ENCODE measurements around the gene REPIN1.

REPIN1 gene

DNA sequence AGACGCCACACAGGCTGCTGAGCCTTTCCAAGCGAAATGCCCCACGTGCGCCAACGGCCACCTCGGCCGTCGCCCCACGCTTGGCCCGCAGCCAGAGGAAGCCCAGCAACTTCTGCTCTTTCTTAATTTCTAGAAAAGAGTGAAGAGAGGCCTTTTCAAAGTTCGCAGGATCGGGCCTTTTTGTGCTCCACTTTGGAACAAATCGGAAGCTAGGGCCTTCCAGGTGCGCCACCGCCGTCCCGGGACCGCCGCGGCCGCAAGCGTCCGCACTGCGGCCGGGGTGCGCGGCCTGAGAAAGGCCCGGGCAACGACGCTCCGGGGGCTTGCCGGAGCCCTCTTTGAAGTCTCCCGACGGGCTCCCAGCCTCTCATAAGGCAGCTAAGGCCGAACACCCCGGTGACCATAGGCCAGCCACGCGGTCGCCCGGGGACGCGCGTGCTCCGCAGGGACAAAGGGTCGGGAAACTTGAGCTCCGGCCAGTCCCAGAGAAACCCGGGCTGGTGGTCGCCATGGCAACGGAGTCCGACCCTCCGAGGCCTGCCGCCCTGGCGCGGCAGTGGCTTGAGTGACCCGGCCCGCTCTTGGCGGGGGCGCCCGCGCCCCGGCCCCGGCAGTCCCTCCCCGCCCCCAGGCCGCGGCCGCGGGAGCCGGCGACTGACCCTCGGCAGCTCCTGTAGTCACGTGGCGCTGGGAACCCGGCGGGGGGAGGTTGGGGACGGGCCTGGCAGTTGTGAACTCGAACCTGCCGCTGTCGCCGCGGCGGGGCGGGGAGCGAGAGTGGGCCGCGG lies at the start of gene REPIN1:
Gene REPIN1 (plus strand): TSS at position 727 of the 788 bp plus-strand sequence. CDS start 890 bp downstream, outside the sequence.
- DNase-seq: peak; percentile 73

DNA sequence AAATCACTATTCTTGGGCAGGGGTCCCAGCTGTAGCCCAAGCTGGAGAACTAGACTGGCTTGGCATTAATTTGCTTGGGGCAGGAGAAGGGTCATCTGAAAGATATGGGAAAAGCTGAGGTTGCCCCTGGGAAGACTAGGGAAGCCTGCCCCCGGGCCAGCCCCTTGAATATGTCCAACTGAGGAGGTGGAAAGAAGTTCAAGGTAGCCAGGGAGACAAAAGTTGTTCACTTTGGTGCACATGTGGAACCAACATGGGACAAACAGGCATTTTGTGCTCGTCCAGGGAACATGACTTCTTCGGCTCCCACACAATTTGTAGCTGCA lies 46.9 kb upstream of the REPIN1 start:
- DNase-seq: no peak

DNA sequence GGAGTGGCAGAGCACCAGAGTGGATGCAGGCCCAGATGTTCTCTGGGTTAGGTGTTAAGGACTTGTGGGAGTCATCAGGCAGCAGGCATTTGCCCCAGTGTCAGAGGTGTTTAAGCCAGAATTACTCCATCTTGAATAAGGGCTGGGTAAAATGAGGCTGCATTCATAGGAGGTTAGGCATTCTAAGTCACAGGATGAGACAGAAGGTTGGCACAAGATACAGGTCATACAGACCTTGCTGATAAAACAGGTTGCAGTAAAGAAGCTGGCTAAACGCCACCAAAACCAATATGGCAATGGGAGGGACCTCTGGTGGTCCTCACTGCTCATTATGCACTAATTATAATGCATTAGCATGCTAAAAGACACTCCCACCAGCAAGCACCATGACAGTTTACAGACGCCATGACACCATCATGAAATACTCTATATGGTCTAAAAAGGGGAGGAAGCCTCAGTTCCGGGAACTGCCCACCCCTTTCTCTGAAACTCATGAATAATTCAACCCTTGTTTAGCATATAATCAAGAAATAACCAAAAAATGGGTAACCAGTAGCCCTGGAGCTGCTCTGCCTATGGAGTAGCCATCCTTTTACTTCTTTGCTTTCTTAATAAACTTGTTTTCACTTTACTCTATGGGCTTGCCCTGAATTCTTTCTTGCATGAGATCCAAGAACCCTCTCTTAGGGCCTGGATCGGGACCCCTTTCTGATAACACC lies 46.3 kb upstream of the REPIN1 start:
- DNase-seq: no peak

DNA sequence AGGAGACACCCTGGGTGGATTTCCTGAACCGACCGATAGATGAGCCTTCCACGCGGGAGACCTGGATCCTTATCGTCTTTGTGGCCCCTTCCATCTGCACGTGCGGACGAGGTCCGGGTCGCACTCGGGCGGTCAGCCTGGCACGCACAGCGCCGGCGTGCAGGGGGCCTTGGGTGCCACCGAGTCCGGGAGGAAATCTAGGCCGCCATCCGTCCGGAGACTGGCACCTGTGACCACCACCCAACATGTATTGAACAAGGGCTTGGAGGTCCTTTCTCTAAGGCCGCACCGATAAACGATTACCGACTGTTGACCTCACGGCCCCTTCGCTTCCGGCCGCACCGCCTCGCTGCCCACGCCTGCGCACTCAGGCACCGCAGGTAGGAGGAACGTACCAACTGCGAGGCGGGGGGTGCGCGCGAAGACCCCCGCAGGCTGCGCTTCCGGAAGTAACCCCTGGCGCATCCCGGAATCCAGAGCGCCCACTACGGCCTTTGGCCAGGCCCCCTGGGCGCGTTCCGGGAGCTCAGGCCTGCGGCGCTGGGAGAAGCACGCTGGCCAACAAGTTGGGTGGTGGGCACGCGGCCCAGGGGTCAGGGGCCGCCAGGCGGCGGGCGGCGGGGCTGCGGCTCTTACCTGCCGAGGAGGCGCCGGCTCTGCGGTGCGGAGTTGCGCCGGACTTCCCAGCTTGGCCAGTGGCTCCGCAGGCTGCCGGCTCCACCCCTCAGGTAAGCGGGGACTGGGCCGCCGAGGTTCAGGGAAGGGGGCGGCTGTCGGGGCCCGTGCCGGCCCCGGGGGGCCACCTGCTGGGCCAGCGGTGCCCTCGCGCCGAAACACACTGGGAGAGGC lies 45.6 kb upstream of the REPIN1 start, which contains the start of the genes ACTR3C and LRRC61:
Gene ACTR3C (minus strand): TSS at position 713 of the 849 bp plus-strand sequence. CDS start 28,249 bp downstream, outside the sequence.
Gene LRRC61 (plus strand): TSS at position 523 of the 849 bp plus-strand sequence. CDS start 13,507 bp downstream, outside the sequence.
- no peak for DNase-seq

DNA sequence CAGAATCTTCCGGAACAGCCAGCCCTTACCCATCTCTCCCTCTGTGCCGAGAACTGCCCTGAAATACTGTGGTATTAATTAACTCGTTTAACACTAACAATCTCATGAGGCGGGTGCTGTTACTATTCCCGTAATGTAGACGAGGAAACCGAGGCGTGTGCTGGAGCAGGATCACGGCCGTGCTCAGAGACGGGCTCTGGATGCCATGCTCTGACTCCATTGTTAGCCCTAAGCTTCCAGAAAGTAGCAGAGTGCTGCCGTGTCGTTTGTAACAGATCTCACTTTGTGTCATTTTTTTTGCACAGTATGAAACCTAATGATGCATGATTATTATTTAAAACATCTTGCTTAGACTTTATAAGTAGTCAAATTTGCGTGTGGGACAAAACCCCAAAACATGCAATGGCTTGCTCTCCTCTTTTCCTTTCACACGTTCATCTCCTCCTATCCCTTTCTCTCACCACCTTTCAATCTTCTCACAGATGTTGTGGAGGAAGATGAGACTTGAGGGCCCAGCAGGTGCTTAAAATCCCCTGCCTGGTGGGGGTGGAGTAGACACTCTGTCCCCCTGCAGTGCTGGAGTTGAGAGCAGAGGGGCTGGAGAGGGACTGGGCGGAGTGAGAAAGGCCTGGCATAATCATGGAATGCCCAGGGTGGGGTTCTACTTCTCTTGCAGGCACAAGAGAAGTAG lies 44.8 kb upstream of the REPIN1 start:
- DNase-seq: no peak

DNA sequence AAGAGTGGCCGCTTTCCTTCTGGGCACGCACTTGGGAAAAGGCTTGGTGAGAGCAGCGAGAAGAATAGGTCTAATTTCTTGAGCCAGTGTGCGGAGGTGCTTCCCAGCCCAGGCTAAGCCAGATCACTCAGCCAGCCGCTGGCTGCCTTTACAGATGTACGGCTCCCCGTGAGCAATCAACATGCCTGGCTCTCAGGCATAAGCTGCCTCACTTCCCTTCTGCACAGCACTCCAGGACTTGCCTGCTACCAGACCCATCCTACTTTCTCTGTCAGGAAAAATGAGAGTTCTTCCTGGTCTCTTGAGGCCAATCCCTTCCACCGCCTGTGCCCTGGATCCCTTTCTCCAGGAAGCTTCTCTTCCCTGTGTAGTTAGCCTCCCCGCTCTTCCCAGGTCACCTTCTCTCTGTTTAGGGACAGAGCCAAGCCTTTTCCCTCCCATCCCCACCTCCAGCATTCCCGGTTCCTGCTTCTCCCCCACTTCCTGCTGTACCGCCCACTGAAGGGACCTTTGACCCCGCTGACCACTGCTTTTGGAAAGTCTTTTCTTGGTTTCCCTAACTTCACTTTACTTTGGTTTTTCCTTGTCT lies 44.2 kb upstream of the REPIN1 start:
- DNase-seq: no peak

DNA sequence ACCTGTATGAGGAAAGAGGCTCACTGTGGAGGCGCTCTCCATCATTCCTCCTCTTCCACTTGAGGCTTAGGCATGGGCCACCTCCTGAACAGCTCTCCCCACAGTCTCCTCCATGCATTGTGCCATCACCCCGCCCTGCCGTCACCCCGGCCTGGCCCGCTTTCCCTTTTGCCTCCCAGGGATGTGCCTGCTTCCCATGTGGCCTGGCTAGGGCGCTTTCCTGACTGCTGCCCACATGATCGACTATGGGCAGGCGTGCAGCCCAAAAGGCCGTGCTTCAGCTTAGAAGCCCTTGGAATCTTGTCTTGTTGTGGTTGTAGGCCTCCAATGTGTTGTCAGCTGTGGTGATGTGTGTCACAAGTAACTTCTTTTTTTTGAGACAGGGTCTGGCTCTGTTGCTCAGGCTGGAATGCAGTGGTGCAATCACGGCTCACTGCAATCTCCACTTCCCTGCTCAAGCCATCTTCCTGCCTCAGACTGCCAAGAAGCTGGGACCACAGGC lies 43.5 kb upstream of the REPIN1 start:
- no peak for DNase-seq

DNA sequence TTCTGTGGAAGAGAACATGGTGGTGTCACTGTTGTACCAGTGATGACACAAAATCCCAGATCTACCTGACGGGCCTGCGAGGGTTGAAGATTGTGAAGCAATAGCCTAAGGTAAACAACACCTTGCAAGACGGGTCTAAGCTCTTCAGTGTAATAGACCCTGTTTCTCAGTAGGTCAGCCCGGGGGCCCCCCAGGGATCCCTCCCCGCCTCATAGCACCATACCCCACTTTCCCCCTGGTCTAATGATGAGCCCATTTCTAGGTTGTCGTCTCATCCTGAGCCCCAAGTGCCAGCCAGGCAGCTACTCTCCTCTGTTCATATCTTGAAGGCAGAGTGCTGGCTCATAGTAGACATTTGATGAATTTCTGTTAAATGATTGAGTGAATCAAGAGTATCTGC lies 42.7 kb upstream of the REPIN1 start:
- no peak for DNase-seq

DNA sequence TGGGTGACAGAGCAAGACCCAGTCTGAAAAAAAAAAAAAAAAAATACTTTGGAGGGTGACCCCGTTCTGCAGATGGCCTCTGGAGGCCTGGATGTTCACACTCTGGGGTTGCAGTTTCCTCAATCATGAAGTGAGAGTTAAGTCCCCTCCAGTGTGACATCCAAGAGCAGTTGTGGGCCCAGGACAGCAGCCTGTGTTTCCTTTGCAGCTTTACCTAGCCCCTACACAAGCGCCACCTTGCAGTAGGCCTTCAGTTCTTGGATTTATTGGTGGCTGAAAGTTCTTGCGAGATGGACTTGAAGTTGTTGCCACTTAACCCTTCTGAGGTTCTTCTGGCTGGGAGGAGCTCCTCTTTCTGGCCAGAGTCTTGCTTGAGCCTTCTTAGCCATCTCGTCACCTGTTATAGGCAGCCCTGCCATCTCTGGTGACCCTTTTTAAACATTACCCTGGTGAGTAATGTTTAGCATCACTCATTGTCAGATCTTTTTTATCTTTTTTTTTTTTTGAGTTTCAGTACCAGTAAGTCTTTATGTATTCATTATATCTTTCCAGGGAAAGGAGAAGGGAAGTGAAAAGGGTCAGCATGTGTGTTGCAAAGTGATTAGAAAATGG lies 41.9 kb upstream of the REPIN1 start:
- no peak for DNase-seq

DNA sequence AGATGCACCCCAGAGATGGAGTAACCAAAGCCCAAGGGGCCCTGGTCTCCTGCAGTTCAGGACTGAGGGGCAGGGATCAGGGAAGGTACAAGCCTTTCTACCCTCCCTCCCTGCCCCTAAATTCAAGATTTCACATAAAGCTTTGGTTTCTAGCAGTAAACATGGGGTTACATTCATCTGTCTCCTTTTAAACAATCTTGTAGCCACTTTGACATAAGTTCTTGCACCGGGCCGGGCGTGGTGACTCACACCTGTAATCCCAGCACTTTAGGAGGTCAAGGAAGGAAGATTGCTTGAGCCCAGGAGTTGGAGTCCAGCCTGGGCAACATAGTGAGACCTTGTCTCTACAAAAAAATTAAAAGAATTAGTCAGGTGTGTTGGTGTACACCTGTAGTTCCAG lies 41.3 kb upstream of the REPIN1 start:
- DNase-seq: no peak

DNA sequence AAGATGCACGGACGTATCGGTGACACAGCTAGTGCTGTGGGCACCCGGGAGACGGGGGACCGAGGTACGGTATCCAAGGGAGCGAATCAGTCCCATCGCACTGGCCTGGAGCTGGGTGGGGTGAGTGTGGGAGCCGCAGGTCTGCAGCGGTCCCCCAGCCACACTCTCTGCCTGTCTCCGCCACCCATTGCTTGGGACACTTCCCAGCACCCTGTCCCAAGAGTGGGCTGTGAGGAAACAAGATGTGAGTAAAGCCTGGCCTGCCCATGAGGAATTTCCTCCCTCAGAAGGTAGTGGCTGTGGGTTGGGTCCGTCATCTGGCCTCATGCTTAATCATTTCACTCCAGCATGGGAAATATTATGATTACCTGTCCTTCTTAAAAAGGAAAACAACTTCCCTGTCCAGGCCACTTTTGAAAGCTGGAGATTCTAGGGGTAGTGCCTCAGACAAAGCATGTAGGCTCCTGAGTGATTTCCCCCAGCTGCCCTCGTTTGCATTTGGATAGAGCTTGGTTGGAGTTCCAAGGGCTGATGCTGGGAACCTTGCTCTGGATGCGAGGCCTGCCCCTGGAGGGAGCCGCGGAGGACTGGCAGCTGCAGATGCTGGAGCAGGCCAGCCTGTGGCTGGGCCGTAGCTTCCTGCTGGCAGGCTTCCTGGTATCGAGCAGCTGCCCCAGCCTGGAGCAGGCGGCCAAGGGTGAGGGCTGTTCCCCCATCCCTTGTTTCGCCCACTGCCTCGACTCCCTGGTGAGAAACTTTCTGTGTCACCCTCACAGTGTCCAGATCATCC lies 39.1 kb upstream of the REPIN1 start:
- DNase-seq: no peak

DNA sequence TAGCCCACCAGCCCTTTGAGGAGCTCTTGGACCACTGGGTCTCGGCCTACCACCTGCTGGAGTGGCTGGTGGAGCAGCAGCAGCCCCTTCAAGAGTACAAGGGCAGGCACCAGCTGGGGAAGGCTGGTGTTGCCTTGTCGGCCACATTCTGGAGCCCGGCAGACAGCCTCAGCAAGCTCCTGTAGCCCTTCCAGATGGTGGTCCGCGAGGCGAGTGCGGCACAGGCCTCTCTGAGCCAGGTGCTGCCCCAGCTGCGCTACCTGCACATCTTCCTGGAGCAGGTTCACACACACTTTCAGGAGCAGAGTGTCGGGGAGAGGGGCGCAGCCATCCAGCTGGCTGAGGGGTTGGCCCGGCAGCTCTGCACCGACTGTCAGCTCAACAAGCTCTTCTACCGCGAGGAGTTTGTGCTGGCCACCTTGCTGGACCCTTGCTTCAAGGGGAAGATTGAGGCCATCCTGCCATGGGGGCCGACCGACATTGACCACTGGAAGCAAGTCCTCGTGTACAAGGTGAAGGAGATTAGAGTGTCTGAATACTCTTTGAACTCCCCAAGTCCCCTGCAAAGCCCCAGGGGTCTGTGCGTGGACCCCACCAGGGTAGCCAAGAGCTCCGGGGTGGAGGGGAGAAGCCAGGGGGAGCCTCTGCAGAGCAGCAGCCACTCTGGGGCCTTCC lies 38.3 kb upstream of the REPIN1 start:
- DNase-seq: no peak

DNA sequence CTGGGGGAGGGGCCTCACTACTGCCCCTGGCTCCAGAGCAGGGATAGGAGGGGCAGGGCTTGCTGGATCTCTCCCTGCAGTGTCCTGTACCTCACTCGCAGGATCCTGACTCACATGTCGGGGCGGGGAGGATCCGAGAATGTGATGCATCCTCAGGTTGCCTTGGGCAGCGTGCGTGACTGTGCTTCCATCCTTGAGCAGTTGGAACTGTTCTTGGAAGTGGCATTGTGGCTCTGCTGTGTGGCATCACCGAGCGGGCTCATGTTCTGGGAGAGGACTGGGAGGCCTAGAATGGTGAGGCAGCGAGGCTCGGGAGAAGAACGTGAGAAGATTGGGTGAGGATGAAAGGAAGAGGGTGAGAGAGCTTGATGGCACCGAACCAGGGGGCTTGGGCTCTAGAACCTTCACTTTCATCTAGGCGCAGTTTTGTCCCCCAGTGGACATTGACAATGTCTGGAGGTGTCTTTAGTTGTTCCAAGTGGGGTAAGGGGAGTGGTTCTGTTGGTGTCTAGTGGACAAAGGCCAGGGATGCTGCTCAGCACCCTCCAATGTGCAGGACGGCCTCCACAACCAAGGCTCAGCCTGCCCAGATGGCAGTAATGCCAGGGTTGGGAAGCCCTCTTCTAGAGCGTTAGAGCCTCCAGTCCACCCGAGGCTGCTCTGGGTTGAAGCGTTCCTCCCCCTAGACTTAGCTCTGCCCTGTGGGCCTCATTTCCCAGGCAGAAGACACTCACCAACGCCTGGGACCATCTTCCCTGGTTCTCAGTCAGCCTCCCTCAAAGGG lies 35.6 kb upstream of the REPIN1 start:
- DNase-seq: no peak

DNA sequence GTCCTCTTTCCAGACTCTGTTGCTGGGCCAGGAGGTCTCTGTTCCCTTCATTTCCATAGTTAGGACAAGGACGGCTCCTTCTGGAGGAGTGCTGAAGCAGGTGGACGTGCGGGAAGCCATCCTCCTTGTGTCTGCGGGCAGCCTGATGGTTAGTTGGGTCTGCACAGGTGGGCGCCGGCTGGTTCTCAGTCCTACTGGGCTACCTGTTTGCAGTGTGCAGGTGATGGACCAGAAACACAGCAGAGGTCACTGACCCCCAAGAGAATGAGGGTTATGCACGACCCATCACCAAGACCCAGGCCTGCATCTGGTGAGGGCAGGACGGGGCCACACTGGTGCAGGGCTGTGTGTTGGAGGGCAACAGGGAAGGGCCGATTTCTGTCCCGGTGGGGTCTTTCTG lies 35.0 kb upstream of the REPIN1 start:
- DNase-seq: no peak

DNA sequence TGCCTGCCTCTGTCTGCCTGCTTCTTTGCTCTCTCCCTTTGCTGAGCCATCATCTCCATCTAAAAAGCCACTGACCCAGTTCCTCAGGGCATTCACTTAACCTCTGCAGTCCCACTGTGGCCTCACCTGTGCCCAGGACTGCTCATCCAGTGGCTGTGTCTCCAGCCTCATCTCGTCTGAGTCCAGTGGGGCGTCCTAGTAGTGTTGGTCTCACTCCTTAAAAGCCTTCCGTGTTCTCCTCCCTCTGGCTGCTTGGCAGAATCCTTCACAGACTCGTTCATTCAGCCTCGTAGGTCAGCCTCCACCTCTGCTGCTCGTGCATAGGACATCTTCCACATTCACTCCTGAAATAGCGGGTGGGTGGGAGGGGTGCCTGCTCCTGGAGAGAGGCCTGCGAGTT lies 34.5 kb upstream of the REPIN1 start:
- DNase-seq: no peak

DNA sequence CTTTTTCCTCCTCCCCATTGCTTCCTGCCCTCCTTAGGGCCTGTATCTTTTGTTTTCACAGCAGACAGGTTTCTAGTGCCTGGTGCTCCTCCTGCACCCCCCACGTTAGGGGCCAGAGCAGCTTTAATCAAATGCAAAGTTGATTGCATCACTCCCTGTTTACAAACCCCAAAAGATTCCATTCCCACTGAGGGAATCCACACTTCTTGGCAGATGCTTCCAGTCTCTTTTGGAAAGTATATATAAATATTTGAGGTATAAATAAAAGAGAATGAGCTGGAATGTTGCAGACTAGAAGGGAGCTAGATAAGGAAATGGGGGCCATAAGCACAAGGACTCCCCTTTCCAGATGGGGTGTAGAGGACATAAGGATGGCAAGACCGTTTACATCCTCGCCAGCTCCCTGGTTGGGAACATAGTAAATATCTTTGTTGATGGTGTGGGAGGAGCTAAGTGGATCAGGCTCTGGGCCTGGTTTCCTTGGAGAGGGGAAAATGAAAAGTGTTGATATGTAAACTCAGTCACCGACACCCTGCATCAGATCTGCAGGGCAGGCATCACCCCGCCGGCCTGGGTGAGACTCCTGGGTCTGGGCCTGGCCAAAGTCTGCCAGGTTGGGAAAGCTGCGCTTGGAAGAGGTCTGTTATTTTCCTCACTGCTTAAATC lies 33.4 kb upstream of the REPIN1 start:
- no peak for DNase-seq

DNA sequence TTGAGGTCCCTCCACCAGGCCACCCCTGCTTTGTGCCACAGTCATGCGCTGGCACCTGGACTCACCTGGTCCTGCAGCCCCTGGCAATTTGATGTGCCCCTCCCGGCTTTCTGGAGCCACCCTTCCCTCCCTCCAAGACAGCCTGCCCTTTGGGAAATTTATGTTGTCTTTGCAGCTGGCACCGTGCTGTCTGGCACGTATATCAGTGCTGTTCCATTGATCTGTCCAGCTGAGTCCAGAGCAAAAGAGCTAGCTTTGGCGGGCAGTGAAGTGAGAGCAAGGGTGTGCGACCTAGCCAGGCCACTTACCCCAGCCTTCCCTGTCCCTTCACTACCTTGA lies 32.9 kb upstream of the REPIN1 start:
- DNase-seq: no peak

DNA sequence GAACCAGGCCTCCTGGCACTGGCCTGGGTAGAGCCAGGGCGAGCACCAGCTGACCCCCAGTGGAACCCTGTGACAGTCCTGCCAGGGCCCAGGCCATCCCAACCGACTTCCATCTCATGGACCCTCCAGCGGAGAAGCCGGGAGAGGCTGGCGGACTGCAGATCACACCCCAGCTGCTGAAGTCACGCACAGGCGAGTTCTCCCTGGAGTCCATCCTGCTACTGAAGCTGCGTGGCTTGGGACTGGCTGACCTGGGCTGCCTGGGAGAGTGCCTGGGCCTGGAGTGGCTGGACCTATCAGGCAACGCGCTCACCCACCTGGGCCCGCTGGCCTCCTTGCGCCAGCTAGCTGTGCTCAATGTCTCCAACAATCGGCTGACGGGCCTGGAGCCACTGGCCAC lies 31.9 kb upstream of the REPIN1 start:
- DNase-seq: no peak

DNA sequence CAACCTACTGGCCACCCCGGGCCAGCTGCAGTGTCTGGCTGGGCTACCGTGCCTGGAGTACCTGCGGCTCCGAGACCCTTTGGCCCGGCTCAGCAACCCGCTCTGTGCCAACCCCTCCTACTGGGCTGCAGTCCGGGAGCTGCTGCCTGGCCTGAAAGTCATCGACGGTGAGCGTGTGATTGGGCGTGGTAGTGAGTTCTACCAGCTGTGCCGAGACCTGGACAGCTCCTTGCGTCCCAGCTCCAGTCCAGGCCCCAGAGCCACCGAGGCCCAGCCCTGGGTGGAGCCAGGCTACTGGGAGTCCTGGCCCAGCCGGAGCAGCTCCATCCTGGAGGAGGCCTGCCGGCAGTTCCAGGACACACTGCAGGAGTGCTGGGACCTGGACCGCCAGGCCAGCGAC lies 31.4 kb upstream of the REPIN1 start:
- DNase-seq: no peak

Data from 8988T (cell line).